Keratinocyte (primary cell): ENCODE measurements around the gene KIF5A. TPM values are rescaled to one million over a fixed set of nuclear protein-coding genes. Genes with fewer than 3 reads are reported as not detected.

Source experiments
- DNase-seq: peaks from one replicate; pipeline ENCODE4 v3.0.0-alpha.2; 2011; ENCODE audit warnings: low read depth, missing footprints, low spot score
- FAIRE-seq: peaks from 2 replicates; lab custom pipeline; 2011; peaks lifted over from hg19 to GRCh38; lab: Jason Lieb, UNC
- H2AFZ ChIP-seq: 2 replicates; pipeline ENCODE4 v1.6.0; 2012; ENCODE audit warnings: low read length, control low read depth, inconsistent platforms; ENCODE audit not compliant: control insufficient read depth
- H3K27ac ChIP-seq: 2 replicates; pipeline ENCODE4 v1.5.1; 2011; ENCODE audit warnings: low read length; ENCODE audit not compliant: control insufficient read depth, insufficient read depth
- H3K27me3 ChIP-seq: 3 replicates; pipeline ENCODE4 v1.6.0; 2011; ENCODE audit warnings: low read length; ENCODE audit not compliant: control insufficient read depth, insufficient read depth; ENCODE audit errors: extremely low read depth
- H3K36me3 ChIP-seq, 2 experiments: 2 replicates in 1 of 2; 3 replicates in 1 of 2; pipeline ENCODE4 v1.5.1; 2011; ENCODE audit warnings: low read length in 2 of 2, mild to moderate bottlenecking in 1 of 2; ENCODE audit not compliant: control insufficient read depth in 2 of 2, insufficient read depth in 2 of 2; ENCODE audit errors: extremely low read depth in 1 of 2
- H3K4me1 ChIP-seq: 3 replicates; pipeline ENCODE4 v1.5.1; 2011; ENCODE audit warnings: low read length; ENCODE audit not compliant: control insufficient read depth, insufficient read depth; ENCODE audit errors: extremely low read depth
- H3K4me2 ChIP-seq: 3 replicates; pipeline ENCODE4 v1.6.0; 2011; ENCODE audit warnings: low read depth, low read length; ENCODE audit not compliant: control insufficient read depth, insufficient read depth; ENCODE audit errors: extremely low read depth
- H3K4me3 ChIP-seq, 3 experiments: fragments of 200-600 bp in 1 of 3; sonication (generic) in 1 of 3; 2 replicates in 2 of 3; 3 replicates in 1 of 3; pipeline ENCODE4 v1.5.1; 2011 to 2016; ENCODE audit warnings: low read length in 3 of 3, mild to moderate bottlenecking in 3 of 3, control low read depth in 2 of 3, inconsistent platforms in 1 of 3, low read depth in 1 of 3, mixed read lengths in 1 of 3, mixed run types in 1 of 3, moderate library complexity in 1 of 3; ENCODE audit not compliant: control insufficient read depth in 2 of 3, insufficient read depth in 2 of 3; ENCODE audit errors: extremely low read depth in 1 of 3
- H3K79me2 ChIP-seq: 2 replicates; pipeline ENCODE4 v1.6.0; 2012; ENCODE audit warnings: low read length; ENCODE audit not compliant: control insufficient read depth, insufficient read depth
- H3K9ac ChIP-seq: 3 replicates; pipeline ENCODE4 v1.6.0; 2011; ENCODE audit warnings: low read length; ENCODE audit not compliant: control insufficient read depth, insufficient read depth; ENCODE audit errors: extremely low read depth
- H3K9me1 ChIP-seq: 3 replicates; pipeline ENCODE4 v1.6.0; 2011; ENCODE audit warnings: low read length; ENCODE audit not compliant: control insufficient read depth, insufficient read depth; ENCODE audit errors: extremely low read depth
- H3K9me3 ChIP-seq: 2 replicates; pipeline ENCODE4 v1.5.1; 2012; ENCODE audit warnings: low read depth, low read length; ENCODE audit not compliant: control insufficient read depth
- H4K20me1 ChIP-seq: 3 replicates; pipeline ENCODE4 v1.6.0; 2011; ENCODE audit warnings: low read length; ENCODE audit not compliant: control insufficient read depth, insufficient read depth; ENCODE audit errors: extremely low read depth
- EZH2 ChIP-seq: IDR thresholded peaks from one replicate; pipeline ENCODE4 v1.6.1; 2012; ENCODE audit warnings: inconsistent platforms, mild to moderate bottlenecking, low read length, moderate library complexity
- dilution Hi-C: fragments of 300-500 bp; cut with MboI; formaldehyde crosslinking; loops from one replicate; pipeline ENCODE4 v1.7.0; 2020; ENCODE audit warnings: low sequenced_read_pairs; ENCODE audit not compliant: extremely low pct_ligation_motif_present
- polyA plus RNA-seq, 5 experiments: library from polyadenylated mRNA; depleted of rRNA in 3 of 5; stranded (reverse) in 3 of 5; stranded (forward) in 1 of 5; unstranded in 1 of 5; fragments of >200 nt; gene quantifications; 1 replicate in 1 of 5; 2 replicates in 3 of 5; 3 replicates in 1 of 5; pipeline versions ENCODE4 v1.2.1 to v1.2.3, GENCODE V29; 2011 to 2012; ENCODE audit warnings: missing spikeins in 2 of 5, low read depth in 1 of 5, low replicate concordance in 1 of 5
- TF ChIP-seq, protein P1 (sequence below), 3 experiments: IDR thresholded peaks in 1 of 3; conservative IDR thresholded peaks in 1 of 3; optimal IDR thresholded peaks in 1 of 3; 2 replicates in 2 of 3; 3 replicates in 1 of 3; pipeline versions ENCODE3 to v1.5.1; 2011; ENCODE audit warnings: low read length in 3 of 3, mild to moderate bottlenecking in 3 of 3, moderate library complexity in 2 of 3, control low read depth in 1 of 3, inconsistent platforms in 1 of 3; ENCODE audit not compliant: insufficient read depth in 2 of 3; ENCODE audit errors: extremely low read depth in 1 of 3

The KIF5A gene
- polyA plus RNA-seq, 1 donor (not counting 4 experiments of a cell fraction or from before 2014, with no cell fraction given) = 0.05 TPM

- no peak overlapping the region for H3K27ac ChIP-seq
- no peaks in the 10 kb centered on the region for H4K20me1 ChIP-seq
- no peak overlapping the region for H3K9ac ChIP-seq
- H3K4me2 ChIP-seq = no peak overlapping the region
- H3K79me2 ChIP-seq = no peaks in the 10 kb centered on the region
- H3K4me3 ChIP-seq = no peak overlapping the region
- TF ChIP-seq EZH2 = no peak
- TF ChIP-seq, protein P1, sequence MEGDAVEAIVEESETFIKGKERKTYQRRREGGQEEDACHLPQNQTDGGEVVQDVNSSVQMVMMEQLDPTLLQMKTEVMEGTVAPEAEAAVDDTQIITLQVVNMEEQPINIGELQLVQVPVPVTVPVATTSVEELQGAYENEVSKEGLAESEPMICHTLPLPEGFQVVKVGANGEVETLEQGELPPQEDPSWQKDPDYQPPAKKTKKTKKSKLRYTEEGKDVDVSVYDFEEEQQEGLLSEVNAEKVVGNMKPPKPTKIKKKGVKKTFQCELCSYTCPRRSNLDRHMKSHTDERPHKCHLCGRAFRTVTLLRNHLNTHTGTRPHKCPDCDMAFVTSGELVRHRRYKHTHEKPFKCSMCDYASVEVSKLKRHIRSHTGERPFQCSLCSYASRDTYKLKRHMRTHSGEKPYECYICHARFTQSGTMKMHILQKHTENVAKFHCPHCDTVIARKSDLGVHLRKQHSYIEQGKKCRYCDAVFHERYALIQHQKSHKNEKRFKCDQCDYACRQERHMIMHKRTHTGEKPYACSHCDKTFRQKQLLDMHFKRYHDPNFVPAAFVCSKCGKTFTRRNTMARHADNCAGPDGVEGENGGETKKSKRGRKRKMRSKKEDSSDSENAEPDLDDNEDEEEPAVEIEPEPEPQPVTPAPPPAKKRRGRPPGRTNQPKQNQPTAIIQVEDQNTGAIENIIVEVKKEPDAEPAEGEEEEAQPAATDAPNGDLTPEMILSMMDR (optimal IDR thresholded peaks at IDR 0.05 in 1 of 3, IDR thresholded peaks at IDR 0.05 in 1 of 3, conservative IDR thresholded peaks at IDR 0.05 in 1 of 3; ENCODE audit: extremely low read depth in 1 of 3, insufficient read depth in 2 of 3, low read length in 3 of 3) = no peak
- dilution Hi-C loops = loop anchor here (10.0 to 25.0 kb wide), 2 partner anchors 57 to 159 kb away; partner anchors contain the start of genes AGAP2, B4GALNT1 and TSPAN31
- H3K9me3 ChIP-seq = no peaks in the 10 kb centered on the region
- H3K4me1 ChIP-seq = no peaks in the 10 kb centered on the region
- H2AFZ ChIP-seq = no peak overlapping the region
- FAIRE-seq (no peak), DNase-seq (no peak)
- H3K9me1 ChIP-seq = no peaks in the 10 kb centered on the region
- no peaks in the 10 kb centered on the region for H3K36me3 ChIP-seq
- H3K27me3 ChIP-seq = peaks cover 6% of the 10 kb centered on the region
These were observed 28.3 kb downstream of the KIF5A start for GRCh38 chr12:57577981-57578758.

DNA sequence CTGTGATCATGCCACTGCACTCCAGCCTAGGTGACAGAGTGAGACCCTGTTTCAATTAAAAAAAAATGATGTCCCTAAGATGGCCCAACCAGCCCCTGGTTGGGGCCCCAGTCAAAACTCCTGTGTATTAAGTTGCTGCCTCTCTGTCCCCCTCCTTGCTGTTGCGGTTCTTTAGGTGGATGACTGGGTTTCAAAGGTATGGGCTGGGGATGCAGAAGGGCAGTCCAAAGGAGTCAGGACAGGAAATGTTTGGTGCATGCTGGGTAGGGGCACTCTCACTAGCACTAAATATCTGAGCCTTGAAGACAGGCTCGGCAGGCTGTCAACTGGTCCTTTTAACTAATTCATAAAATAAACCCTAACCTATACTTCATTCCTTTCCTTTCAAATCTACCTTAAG, 29.2 kb downstream of the KIF5A start:
- FAIRE-seq = no peak
- Histone ChIP-seq H3K9me1 (no peaks in the 10 kb centered on the region), H3K4me1 (no peaks in the 10 kb centered on the region), H4K20me1 (no peaks in the 10 kb centered on the region), H3K4me3 (no peak overlapping the region), H3K36me3 (no peaks in the 10 kb centered on the region), H3K4me2 (no peak overlapping the region), H2AFZ (no peak overlapping the region), H3K79me2 (no peaks in the 10 kb centered on the region), H3K27ac (no peak overlapping the region), H3K9ac (no peak overlapping the region), H3K9me3 (no peaks in the 10 kb centered on the region), H3K27me3 (peaks cover 6% of the 10 kb centered on the region)
- TF ChIP-seq EZH2 = no peak
- TF ChIP-seq, protein P1 (optimal IDR thresholded peaks at IDR 0.05 in 1 of 3, IDR thresholded peaks at IDR 0.05 in 1 of 3, conservative IDR thresholded peaks at IDR 0.05 in 1 of 3; ENCODE audit: extremely low read depth in 1 of 3, insufficient read depth in 2 of 3, low read length in 3 of 3) = no peak
- dilution Hi-C loops = loop anchor here (10.0 to 25.0 kb wide), 2 partner anchors 56 to 158 kb away; partner anchors contain the start of genes AGAP2, B4GALNT1 and TSPAN31
- DNase-seq = no peak
